ENCODE measurements around the gene PRDM9. TPM values are rescaled to one million over a fixed set of nuclear protein-coding genes. Genes with fewer than 3 reads are reported as not detected.

PRDM9 gene
- total RNA-seq, 4 donors from 2014 or later, result not detected

- H3K36me3 ChIP-seq, result no peaks in the 10 kb centered on the region
- TF ChIP-seq POLR2A (IDR thresholded peaks at IDR 0.05), result no peak
- TF ChIP-seq CTCF (IDR thresholded peaks at IDR 0.05), result no peak
- no peak overlapping the region for H3K27ac ChIP-seq
- no peak overlapping the region for H3K4me3 ChIP-seq
- H3K4me1 ChIP-seq, result no peaks in the 10 kb centered on the region
- no peaks in the 10 kb centered on the region for H3K9me3 ChIP-seq
- H3K27me3 ChIP-seq, result no peaks in the 10 kb centered on the region
- DNase-seq, result no peak
These were observed 63.6 kb downstream of the PRDM9 start for GRCh38 chr5:23571059-23571458.
